SK-MEL-5 (cell line): Measurements from ENCODE around the gene ALDH3A1. TPM values are rescaled to one million over a fixed set of nuclear protein-coding genes. Genes with fewer than 3 reads are reported as not detected.
"Not testable (repeated sequence)": the region's sequence is repeated elsewhere in the genome, so short reads cannot be mapped to it uniquely, and the experiment has no call there.

Experiments used
- DNase-seq: peaks from one replicate; pipeline ENCODE4 v3.0.0-alpha.2; 2016; ENCODE audit warnings: low read depth, low spot score
- in situ Hi-C: cut with HindIII; loops from 2 replicates; pipeline ENCODE4 v1.10.0; 2016; ENCODE audit warnings: low sequenced_read_pairs, high pct_unique_total_duplicates, low pct_unique_long_range_greater_than_20kb
- total RNA-seq: library from RNA; depleted of rRNA; stranded (reverse); fragments of >200 nt; shearing (Covaris generic); gene quantifications from 2 replicates; pipeline ENCODE4 v1.2.3, GENCODE V29; 2014

Gene ALDH3A1
- total RNA-seq, 1 experiment from 2014 or later, result 0.63 TPM

- in situ Hi-C loops, DNase-seq: not testable (repeated sequence)
These were observed 15.9 kb upstream of the ALDH3A1 start for GRCh38 chr17:19763991-19764390.

DNA sequence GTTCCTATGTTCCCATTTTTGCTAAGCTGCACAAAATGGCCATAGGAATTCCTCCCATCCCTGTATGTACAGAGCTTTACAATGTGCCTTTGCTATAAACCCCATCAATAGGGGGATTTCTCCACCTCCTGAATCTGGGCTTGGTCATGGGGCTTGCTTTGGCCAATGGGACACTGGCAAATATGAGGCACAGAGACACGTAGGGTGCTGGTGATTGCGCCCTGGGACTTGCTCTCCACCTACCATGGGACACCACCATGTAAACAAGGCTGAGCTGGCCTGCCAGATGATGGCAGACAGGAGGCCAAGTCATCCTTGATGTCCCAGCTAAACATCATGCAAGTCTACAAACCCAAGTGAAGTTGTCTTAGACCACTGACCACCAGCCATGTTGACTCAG is 15.3 kb upstream of the ALDH3A1 start:
- in situ Hi-C loops, result no loop called here
- no peak for DNase-seq

DNA sequence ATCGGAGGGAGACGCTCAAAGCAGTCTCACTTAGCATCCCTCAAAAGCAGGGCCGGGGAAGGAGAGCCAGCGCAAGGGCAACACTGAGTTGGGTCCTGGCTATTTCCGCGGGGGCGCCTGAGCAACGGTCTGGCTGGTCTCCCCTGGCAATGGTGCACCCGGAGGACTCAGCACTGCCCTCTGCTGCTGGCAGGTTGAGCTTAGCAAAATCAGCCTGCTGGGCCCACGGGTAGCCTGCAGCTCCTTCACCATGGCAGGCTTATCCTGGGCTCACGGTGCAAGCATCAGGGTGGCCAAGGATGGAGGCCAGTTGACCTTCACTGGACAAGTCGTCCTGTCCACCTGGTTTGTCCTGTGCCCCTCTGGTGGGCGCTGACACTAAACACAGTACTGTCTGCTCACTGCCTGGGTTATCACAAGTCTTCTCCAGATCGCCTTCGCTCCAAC is 14.4 kb upstream of the ALDH3A1 start:
- DNase-seq, result peak; percentile 72
- in situ Hi-C loops, result no loop called here

GRCh38 chr17:19760746-19761145 is 12.6 kb upstream of the ALDH3A1 start:
- in situ Hi-C loops, result no loop called here
- no peak for DNase-seq

- in situ Hi-C loops, result no loop called here
These were observed 11.8 kb upstream of the ALDH3A1 start for GRCh38 chr17:19759568-19760549.

GRCh38 chr17:19757536-19758180 is 9.6 kb upstream of the ALDH3A1 start:
- in situ Hi-C loops, result no loop called here
- no peak for DNase-seq

More at GRCh38 chr17:19759568-19760549, 11.8 kb upstream of the ALDH3A1 start:
- DNase-seq, result no peak

DNA sequence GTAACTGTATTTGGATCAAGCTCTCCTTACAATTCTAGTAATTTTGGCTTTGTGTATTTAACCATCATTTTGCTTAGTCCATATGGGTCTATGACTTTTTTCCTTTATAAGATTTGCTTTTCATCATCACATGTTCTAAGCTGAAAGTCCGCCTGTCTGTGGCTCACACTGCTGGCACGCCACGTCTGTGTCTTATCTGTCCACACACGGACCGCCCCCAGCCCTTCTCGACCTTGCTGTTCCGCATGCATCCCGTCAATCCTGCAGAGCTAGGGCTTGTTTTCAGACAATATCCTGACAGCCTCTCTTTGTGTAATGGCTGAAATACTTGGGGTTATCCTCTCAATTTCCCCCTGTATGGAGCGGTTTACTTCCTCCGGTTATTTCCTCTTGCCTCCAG is 8.4 kb upstream of the ALDH3A1 start:
- no peak for DNase-seq
- in situ Hi-C loops, result no loop called here

- DNase-seq, result no peak
- in situ Hi-C loops, result no loop called here
These were observed 7.9 kb upstream of the ALDH3A1 start for GRCh38 chr17:19755821-19756510.

GRCh38 chr17:19755392-19755791 is 7.3 kb upstream of the ALDH3A1 start:
- in situ Hi-C loops, result no loop called here

DNA sequence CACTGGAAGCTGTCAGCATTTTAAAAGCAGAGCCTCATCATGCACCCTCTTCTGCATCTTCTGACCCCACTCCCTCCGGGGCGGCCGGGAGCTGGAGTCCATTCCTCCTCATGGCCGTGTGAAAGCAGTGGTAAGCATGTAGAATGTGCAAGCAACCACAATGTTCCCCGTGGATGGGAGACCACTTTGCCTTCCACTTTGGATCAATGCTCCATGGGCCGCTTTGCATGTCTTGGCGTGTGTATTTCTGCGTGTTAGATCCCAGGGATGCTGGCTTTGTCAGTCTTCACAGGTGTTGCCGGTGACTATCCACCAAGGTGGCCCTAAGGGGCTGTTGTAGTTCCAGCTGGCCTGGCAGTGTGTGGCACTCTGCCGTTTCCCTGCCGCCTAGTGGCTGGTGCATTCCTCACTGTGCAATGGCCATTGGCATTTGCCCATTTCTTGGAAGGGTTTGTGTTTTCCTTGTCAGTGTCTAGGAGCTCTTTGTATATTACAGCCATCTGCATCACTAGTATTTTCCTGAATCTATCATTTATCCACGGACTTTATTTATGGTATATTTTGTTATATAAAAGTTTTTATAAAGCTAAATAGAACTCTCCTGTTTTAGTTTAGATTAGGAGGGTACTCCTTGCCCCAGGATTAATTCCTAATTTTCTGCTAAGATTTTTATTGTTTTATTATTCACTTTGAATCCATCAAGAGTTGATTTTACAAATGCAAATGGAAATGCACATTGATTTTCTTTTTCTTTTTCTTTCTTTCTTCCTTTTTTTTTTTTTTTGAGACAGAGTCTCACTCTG is 5.8 kb upstream of the ALDH3A1 start:
- in situ Hi-C loops, result no loop called here
- peak; percentile 66 for DNase-seq

More at GRCh38 chr17:19755392-19755791, 7.3 kb upstream of the ALDH3A1 start:
- DNase-seq, result no peak

- in situ Hi-C loops, result no loop called here
- peak; percentile 44 for DNase-seq
These were observed 5.0 kb upstream of the ALDH3A1 start for GRCh38 chr17:19753051-19753509.

- DNase-seq, result peak; percentile 14
- in situ Hi-C loops, result no loop called here
These were observed 4.3 kb upstream of the ALDH3A1 start for GRCh38 chr17:19752216-19753050.

GRCh38 chr17:19750835-19751234 is 2.7 kb upstream of the ALDH3A1 start:
- DNase-seq, result no peak
- in situ Hi-C loops, result no loop called here

DNA sequence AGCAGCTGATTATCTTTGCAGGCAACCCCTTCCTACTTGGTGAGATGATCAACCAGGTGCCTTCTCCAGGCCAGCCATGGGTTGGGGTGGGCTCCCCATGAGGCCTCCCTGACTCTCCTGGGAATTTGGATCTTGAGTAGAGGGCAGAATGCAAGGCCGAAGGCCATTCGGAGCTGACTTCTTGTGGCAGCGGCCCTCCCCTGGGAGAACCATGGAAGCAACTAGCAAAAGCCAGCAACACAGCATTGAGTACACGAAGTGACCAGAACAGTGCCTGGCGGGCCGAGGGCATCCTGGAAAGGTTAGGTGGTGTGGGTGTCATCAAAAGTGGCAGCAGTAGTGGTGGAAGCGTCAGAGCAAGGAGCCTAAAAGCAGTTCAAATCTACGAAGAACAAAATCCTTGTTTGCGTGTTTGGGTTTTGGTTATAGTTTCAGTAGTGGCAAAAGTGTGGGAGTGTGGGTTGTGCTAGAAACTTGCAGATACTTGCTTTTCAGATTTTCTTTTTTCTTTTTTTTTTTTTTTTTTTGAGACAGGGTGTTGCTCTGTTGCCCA is 2.0 kb upstream of the ALDH3A1 start:
- no peak for DNase-seq
- in situ Hi-C loops, result no loop called here

DNA sequence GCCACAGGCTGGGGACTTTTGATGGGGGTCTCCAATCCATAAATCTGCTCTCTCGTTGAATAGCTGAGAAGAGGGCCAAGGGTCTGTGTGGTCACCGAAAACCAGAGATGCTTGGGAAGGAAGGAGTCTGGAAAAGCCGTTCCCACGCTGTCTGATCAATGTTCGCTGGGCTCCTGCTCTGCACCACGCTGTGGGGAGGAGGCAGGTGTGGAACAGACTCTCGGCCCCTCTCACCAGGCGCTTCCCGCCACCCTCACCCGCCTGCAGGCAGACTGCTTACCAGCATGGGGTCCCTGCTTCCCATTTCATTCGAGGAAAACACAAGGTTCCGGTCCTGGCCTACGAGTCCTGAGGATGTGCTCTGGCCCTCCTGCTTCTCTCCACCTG is 702 bp upstream of the ALDH3A1 start:
- no peak for DNase-seq
- in situ Hi-C loops, result no loop called here

- no peak for DNase-seq
- in situ Hi-C loops, result no loop called here
These were observed 859 bp downstream of the ALDH3A1 start for GRCh38 chr17:19747159-19747719.
